Embryonic facial prominence (tissue), 1 donor: Measurements from ENCODE around the gene EXTL2.
"Not testable (repeated sequence)": the region's sequence is repeated elsewhere in the genome, so short reads cannot be mapped to it uniquely, and the experiment has no call there.

Source experiments
- DNase-seq: peaks from one replicate; pipeline ENCODE4 v3.0.0-alpha.2; 2016; ENCODE audit errors: extremely low spot score

The EXTL2 gene

GRCh38 chr1:100894603-100895539, at the start of gene EXTL2:
Gene EXTL2, minus strand, starts transcription at chr1:100894842. Its CDS starts 6,085 bp downstream, at chr1:100888757.
- DNase-seq: peak; percentile 76

- no peak for DNase-seq
Measured at GRCh38 chr1:100943533-100943932, 48.9 kb upstream of the EXTL2 start.

GRCh38 chr1:100942304-100943046, 47.8 kb upstream of the EXTL2 start:
- DNase-seq: no peak

- DNase-seq: no peak
Measured at GRCh38 chr1:100941580-100942216, 47.1 kb upstream of the EXTL2 start.

GRCh38 chr1:100941098-100941527, 46.5 kb upstream of the EXTL2 start:
- no peak for DNase-seq

GRCh38 chr1:100936194-100936967, 41.7 kb upstream of the EXTL2 start:
- no peak for DNase-seq

- DNase-seq: not testable (repeated sequence)
Measured at GRCh38 chr1:100933555-100933954, 38.9 kb upstream of the EXTL2 start.

GRCh38 chr1:100931716-100932115, 37.1 kb upstream of the EXTL2 start:
- DNase-seq: no peak

GRCh38 chr1:100930494-100930893, 35.9 kb upstream of the EXTL2 start:
- no peak for DNase-seq

GRCh38 chr1:100928128-100928527, 33.5 kb upstream of the EXTL2 start:
- DNase-seq: no peak

- no peak for DNase-seq
Measured at GRCh38 chr1:100927276-100927675, 32.6 kb upstream of the EXTL2 start.

GRCh38 chr1:100926240-100926639, 31.6 kb upstream of the EXTL2 start:
- no peak for DNase-seq

- DNase-seq: no peak
Measured at GRCh38 chr1:100924991-100925390, 30.3 kb upstream of the EXTL2 start.

- DNase-seq: no peak
Measured at GRCh38 chr1:100924212-100924611, 29.6 kb upstream of the EXTL2 start.

- peak; percentile 31 for DNase-seq
Measured at GRCh38 chr1:100921110-100921706, 26.6 kb upstream of the EXTL2 start.

GRCh38 chr1:100912019-100912418, 17.4 kb upstream of the EXTL2 start:
- DNase-seq: no peak

GRCh38 chr1:100909018-100909417, 14.4 kb upstream of the EXTL2 start:
- DNase-seq: no peak

- DNase-seq: no peak
Measured at GRCh38 chr1:100907887-100908286, 13.2 kb upstream of the EXTL2 start.

- no peak for DNase-seq
Measured at GRCh38 chr1:100905181-100905580, 10.5 kb upstream of the EXTL2 start.

GRCh38 chr1:100904528-100904927, 9.9 kb upstream of the EXTL2 start:
- DNase-seq: no peak

GRCh38 chr1:100903777-100904176, 9.1 kb upstream of the EXTL2 start:
- DNase-seq: no peak
